ENCODE results near the gene SLC41A2. TPM values are rescaled to one million over a fixed set of nuclear protein-coding genes. Genes with fewer than 3 reads are reported as not detected.

Gene SLC41A2
- total RNA-seq, 1 experiment from 2014 or later = 27.3 TPM

DNA sequence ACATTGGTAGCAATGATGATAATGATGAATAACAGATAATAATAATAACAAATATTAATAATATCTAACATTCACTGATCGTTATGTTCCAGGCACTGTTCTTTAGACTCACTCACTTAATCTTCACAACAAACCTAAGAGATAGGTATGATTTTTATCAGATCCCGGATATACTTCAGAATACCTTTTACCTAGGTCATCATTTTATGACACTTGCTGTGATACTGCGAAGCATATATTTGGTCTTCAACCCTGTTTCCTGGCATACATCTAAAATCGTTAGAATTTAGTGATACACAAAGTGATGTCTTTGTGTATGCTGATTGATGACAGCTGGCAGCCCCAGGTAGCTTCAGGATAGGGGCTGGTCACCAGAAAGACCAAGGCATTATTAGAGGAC, 46.1 kb downstream of the SLC41A2 start:
- Histone ChIP-seq H3K27me3 (ENCODE audit: control insufficient read depth, insufficient read depth, low read length) (no peaks in the 10 kb centered on the region), H3K4me1 (ENCODE audit: control insufficient read depth, insufficient read depth, low read length) (no peaks in the 10 kb centered on the region), H3K9me3 (ENCODE audit: control insufficient read depth, insufficient read depth, low read depth, low read length) (no peaks in the 10 kb centered on the region), H3K36me3 (ENCODE audit: control insufficient read depth, insufficient read depth, low read length) (no peaks in the 10 kb centered on the region), H3K4me3 (ENCODE audit: low read depth in 2 of 2, low read length in 2 of 2) (no peak overlapping the region), H3K27ac (ENCODE audit: low read length) (no peak overlapping the region)
- no peak for DNase-seq (ENCODE audit: low read depth, low spot score)
- in situ Hi-C loops (cut with HindIII; ENCODE audit: low pct_unique_long_range_greater_than_20kb, low sequenced_read_pairs) = no loop called here
- BruUV-seq (replicated peaks) = no TSS peak
- ChIA-PET CTCF (no interaction called here), POLR2A (no interaction called here)
- intact Hi-C loops (cut with micrococcal nuclease; ENCODE audit: unreplicated experiment) = no loop called here
- ATAC-seq = no peak
- TF ChIP-seq, protein P1, sequence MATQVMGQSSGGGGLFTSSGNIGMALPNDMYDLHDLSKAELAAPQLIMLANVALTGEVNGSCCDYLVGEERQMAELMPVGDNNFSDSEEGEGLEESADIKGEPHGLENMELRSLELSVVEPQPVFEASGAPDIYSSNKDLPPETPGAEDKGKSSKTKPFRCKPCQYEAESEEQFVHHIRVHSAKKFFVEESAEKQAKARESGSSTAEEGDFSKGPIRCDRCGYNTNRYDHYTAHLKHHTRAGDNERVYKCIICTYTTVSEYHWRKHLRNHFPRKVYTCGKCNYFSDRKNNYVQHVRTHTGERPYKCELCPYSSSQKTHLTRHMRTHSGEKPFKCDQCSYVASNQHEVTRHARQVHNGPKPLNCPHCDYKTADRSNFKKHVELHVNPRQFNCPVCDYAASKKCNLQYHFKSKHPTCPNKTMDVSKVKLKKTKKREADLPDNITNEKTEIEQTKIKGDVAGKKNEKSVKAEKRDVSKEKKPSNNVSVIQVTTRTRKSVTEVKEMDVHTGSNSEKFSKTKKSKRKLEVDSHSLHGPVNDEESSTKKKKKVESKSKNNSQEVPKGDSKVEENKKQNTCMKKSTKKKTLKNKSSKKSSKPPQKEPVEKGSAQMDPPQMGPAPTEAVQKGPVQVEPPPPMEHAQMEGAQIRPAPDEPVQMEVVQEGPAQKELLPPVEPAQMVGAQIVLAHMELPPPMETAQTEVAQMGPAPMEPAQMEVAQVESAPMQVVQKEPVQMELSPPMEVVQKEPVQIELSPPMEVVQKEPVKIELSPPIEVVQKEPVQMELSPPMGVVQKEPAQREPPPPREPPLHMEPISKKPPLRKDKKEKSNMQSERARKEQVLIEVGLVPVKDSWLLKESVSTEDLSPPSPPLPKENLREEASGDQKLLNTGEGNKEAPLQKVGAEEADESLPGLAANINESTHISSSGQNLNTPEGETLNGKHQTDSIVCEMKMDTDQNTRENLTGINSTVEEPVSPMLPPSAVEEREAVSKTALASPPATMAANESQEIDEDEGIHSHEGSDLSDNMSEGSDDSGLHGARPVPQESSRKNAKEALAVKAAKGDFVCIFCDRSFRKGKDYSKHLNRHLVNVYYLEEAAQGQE (IDR thresholded peaks at IDR 0.05; ENCODE audit: insufficient read depth in 1 of 2, low read depth in 2 of 2, low read length in 1 of 2) = no peak
- TF ChIP-seq, protein P2, sequence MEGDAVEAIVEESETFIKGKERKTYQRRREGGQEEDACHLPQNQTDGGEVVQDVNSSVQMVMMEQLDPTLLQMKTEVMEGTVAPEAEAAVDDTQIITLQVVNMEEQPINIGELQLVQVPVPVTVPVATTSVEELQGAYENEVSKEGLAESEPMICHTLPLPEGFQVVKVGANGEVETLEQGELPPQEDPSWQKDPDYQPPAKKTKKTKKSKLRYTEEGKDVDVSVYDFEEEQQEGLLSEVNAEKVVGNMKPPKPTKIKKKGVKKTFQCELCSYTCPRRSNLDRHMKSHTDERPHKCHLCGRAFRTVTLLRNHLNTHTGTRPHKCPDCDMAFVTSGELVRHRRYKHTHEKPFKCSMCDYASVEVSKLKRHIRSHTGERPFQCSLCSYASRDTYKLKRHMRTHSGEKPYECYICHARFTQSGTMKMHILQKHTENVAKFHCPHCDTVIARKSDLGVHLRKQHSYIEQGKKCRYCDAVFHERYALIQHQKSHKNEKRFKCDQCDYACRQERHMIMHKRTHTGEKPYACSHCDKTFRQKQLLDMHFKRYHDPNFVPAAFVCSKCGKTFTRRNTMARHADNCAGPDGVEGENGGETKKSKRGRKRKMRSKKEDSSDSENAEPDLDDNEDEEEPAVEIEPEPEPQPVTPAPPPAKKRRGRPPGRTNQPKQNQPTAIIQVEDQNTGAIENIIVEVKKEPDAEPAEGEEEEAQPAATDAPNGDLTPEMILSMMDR (IDR thresholded peaks at IDR 0.05) = no peak
- TF ChIP-seq TCF7L2 (IDR thresholded peaks at IDR 0.05; ENCODE audit: low read depth, low read length) (no peak), SIN3A (IDR thresholded peaks at IDR 0.05; ENCODE audit: borderline replicate concordance, insufficient read depth, low read depth, low read length) (no peak), POLR2AphosphoS5 (IDR thresholded peaks at IDR 0.05; ENCODE audit: low read depth, low read length) (no peak)

DNA sequence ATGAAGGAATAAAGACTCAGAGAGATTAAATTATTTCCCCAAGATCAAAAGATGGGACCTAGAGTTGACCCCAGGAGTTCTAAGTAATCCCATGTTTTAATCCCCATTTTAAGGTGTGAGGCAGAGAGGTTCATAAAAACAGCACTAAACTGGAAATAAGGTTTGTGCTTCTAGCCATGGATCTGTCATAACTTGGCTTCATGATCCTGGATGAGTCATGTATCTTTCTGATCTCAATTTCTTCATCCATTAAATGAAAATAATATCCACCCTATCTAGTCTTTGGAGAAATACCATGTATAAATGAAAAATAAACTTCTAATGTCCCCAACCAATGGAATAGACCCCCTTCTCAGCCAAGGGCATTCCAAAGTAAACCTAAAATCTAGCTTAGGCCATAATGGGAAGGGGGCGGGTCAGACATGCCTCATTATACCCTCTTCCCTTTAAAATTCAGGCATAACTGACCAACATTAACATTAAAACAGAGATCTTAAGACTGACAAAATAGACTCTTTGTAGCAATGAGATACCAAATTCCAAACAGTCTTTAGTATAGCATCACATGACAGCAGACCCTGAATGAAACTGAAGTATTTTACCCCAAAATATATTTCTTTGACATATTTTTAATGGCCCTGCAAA, 47.8 kb downstream of the SLC41A2 start:
- no peak overlapping the region for H3K27ac ChIP-seq (ENCODE audit: low read length)
- intact Hi-C loops (cut with micrococcal nuclease; ENCODE audit: unreplicated experiment) = no loop called here
- DNase-seq (ENCODE audit: low read depth, low spot score) (no peak), ATAC-seq (no peak)
- CTCF ChIA-PET = no interaction called here
- no peaks in the 10 kb centered on the region for H3K36me3 ChIP-seq (ENCODE audit: control insufficient read depth, insufficient read depth, low read length)
- BruUV-seq (replicated peaks) = no TSS peak
- H3K4me3 ChIP-seq (ENCODE audit: low read depth in 2 of 2, low read length in 2 of 2) = no peak overlapping the region
- in situ Hi-C loops (cut with HindIII; ENCODE audit: low pct_unique_long_range_greater_than_20kb, low sequenced_read_pairs) = no loop called here
- H3K27me3 ChIP-seq (ENCODE audit: control insufficient read depth, insufficient read depth, low read length) = no peaks in the 10 kb centered on the region
- POLR2A ChIA-PET = no interaction called here
- no peaks in the 10 kb centered on the region for H3K9me3 ChIP-seq (ENCODE audit: control insufficient read depth, insufficient read depth, low read depth, low read length)
- no peak for TF ChIP-seq SIN3A (IDR thresholded peaks at IDR 0.05; ENCODE audit: borderline replicate concordance, insufficient read depth, low read depth, low read length)
- TF ChIP-seq, protein P2 (IDR thresholded peaks at IDR 0.05) = no peak
- no peak for TF ChIP-seq TCF7L2 (IDR thresholded peaks at IDR 0.05; ENCODE audit: low read depth, low read length)
- TF ChIP-seq, protein P1 (IDR thresholded peaks at IDR 0.05; ENCODE audit: insufficient read depth in 1 of 2, low read depth in 2 of 2, low read length in 1 of 2) = no peak
- no peak for TF ChIP-seq POLR2AphosphoS5 (IDR thresholded peaks at IDR 0.05; ENCODE audit: low read depth, low read length)
- no peaks in the 10 kb centered on the region for H3K4me1 ChIP-seq (ENCODE audit: control insufficient read depth, insufficient read depth, low read length)

All from Panc1 (cell line).